HCT116 (cell line): ENCODE measurements around the gene LDB2.

Experiments used
- POLR2A ChIP-seq: IDR thresholded peaks from 2 replicates; pipeline ENCODE4 v1.7.0; 2011; ENCODE audit warnings: borderline replicate concordance; ENCODE audit not compliant: insufficient read depth, insufficient read length; ENCODE audit errors: extremely low read depth
- POLR2AphosphoS5 ChIP-seq: IDR thresholded peaks from 2 replicates; pipeline ENCODE4 v1.6.1; 2011; ENCODE audit warnings: mild to moderate bottlenecking, low read depth, low read length, moderate library complexity
- TF ChIP-seq, protein P1 (sequence below), 3 experiments: fragments of 200-600 bp in 1 of 3; sonication (generic) in 1 of 3; IDR thresholded peaks in 2 of 3; conservative IDR thresholded peaks in 1 of 3; 2 replicates each; pipeline ENCODE4 v1.5.1; 2012 to 2017; ENCODE audit warnings: low read depth in 2 of 3, low read length in 2 of 3, antibody characterized with exemption in 1 of 3, borderline replicate concordance in 1 of 3, control low read depth in 1 of 3, mild to moderate bottlenecking in 1 of 3, mixed read lengths in 1 of 3, mixed run types in 1 of 3, moderate library complexity in 1 of 3; ENCODE audit not compliant: insufficient read depth in 1 of 3

DNA sequence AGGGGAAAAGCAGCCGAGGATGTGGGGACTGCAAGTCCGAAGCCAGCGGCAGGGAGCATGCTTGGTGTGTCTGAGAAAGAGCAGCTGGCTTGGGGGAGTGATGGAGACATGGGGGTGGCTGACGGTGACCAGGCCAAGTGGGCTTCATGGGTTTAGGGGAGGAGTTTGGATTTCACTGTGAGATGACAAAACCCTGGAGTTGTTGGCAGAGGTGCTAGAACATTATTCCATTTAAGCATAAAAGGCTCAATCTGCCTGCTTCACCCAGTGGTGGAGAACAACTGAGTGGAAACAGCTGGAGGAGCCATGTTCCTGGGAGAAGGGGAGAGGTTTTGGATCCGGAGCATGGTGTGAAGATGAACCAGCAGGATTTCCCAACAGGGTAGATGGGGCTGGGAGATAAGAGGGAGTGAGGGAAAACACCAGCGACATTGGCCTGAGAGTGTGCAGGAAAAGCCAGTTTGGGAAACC, 354.2 kb downstream of the LDB2 start:
- TF ChIP-seq, protein P1, sequence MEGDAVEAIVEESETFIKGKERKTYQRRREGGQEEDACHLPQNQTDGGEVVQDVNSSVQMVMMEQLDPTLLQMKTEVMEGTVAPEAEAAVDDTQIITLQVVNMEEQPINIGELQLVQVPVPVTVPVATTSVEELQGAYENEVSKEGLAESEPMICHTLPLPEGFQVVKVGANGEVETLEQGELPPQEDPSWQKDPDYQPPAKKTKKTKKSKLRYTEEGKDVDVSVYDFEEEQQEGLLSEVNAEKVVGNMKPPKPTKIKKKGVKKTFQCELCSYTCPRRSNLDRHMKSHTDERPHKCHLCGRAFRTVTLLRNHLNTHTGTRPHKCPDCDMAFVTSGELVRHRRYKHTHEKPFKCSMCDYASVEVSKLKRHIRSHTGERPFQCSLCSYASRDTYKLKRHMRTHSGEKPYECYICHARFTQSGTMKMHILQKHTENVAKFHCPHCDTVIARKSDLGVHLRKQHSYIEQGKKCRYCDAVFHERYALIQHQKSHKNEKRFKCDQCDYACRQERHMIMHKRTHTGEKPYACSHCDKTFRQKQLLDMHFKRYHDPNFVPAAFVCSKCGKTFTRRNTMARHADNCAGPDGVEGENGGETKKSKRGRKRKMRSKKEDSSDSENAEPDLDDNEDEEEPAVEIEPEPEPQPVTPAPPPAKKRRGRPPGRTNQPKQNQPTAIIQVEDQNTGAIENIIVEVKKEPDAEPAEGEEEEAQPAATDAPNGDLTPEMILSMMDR (IDR thresholded peaks at IDR 0.05 in 2 of 3, conservative IDR thresholded peaks at IDR 0.05 in 1 of 3; ENCODE audit: borderline replicate concordance in 1 of 3, insufficient read depth in 1 of 3, low read depth in 2 of 3, low read length in 2 of 3) = no peak
- TF ChIP-seq POLR2AphosphoS5 (no peak), POLR2A (no peak)
